Measurements from ENCODE around the gene HS3ST4. TPM values are rescaled to one million over a fixed set of nuclear protein-coding genes. Genes with fewer than 3 reads are reported as not detected.

HS3ST4 gene
- total RNA-seq, 4 donors from 2014 or later, result 0.15 to 4.6 (median 0.37) TPM

DNA sequence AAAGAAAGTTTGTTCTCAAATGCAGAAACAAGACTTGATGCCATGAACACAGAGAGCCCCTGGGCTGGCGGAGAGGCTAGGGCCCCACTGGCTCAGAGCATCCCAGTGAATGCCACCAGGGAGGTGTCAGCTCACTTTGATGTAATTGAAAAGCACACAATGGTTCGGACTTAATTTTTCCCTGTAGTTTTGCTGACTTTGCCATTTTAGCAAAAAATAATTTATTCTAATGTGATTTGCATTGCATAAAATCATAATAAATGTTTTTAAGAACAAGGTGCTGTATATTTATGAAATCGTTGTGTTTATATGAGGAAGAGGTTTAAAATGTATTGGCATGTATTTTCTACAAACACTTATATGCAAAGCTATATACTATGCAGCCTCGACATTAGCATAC is 140.5 kb downstream of the HS3ST4 start:
- no peak for TF ChIP-seq CTCF (IDR thresholded peaks at IDR 0.05)
- TF ChIP-seq POLR2A (IDR thresholded peaks at IDR 0.05), result no peak
- DNase-seq, result no peak
- no peak overlapping the region for H3K4me3 ChIP-seq
- no peaks in the 10 kb centered on the region for H3K9me3 ChIP-seq
- no peaks in the 10 kb centered on the region for H3K36me3 ChIP-seq
- H3K27ac ChIP-seq, result no peak overlapping the region
- intact Hi-C loops (cut with DNase I), result no loop called here
- H3K4me1 ChIP-seq, result no peaks in the 10 kb centered on the region
- H3K27me3 ChIP-seq, result peaks cover 0 to 9% (median 0%) of the 10 kb centered on the region in 4 donors
- WGBS, 2 donors, result 77 to 80% methylated on average over 4 of the region's 4 CpGs

GRCh38 chr16:25834101-25834500 is 142.3 kb downstream of the HS3ST4 start:
- Histone ChIP-seq H3K36me3 (no peaks in the 10 kb centered on the region), H3K9me3 (no peaks in the 10 kb centered on the region), H3K4me1 (peaks cover 0 to 6% (median 0%) of the 10 kb centered on the region in 3 donors), H3K27me3 (peaks cover 0 to 9% (median 0%) of the 10 kb centered on the region in 4 donors), H3K27ac (no peak overlapping the region), H3K4me3 (no peak overlapping the region)
- no peak for DNase-seq
- intact Hi-C loops (cut with DNase I), result no loop called here
- TF ChIP-seq POLR2A (IDR thresholded peaks at IDR 0.05), result no peak
- TF ChIP-seq CTCF (IDR thresholded peaks at IDR 0.05), result no peak
- 75 to 88% methylated on average over 1 of the region's 1 CpG for WGBS, 2 donors

- Histone ChIP-seq H3K4me1 (peaks cover 0 to 6% (median 0%) of the 10 kb centered on the region in 3 donors), H3K4me3 (no peak overlapping the region), H3K36me3 (no peaks in the 10 kb centered on the region), H3K9me3 (no peaks in the 10 kb centered on the region), H3K27me3 (peaks cover 0 to 4% (median 0%) of the 10 kb centered on the region in 4 donors), H3K27ac (no peak overlapping the region)
- DNase-seq, result no peak
- WGBS, 2 donors, result 16 to 28% methylated on average over 2 of the region's 2 CpGs
- TF ChIP-seq CTCF (IDR thresholded peaks at IDR 0.05) (no peak), POLR2A (IDR thresholded peaks at IDR 0.05) (no peak)
- intact Hi-C loops (cut with DNase I), result no loop called here
These were observed 143.4 kb downstream of the HS3ST4 start for GRCh38 chr16:25835126-25835525.

- DNase-seq, result no peak
- 2 to 3% methylated on average over 6 of the region's 6 CpGs for WGBS, 2 donors
- H3K27ac ChIP-seq, result no peak overlapping the region
- intact Hi-C loops (cut with DNase I), result no loop called here
- H3K4me3 ChIP-seq, result no peak overlapping the region
- no peaks in the 10 kb centered on the region for H3K36me3 ChIP-seq
- TF ChIP-seq CTCF (IDR thresholded peaks at IDR 0.05) (peak; percentile 47 to 72 (median 58)), POLR2A (IDR thresholded peaks at IDR 0.05) (no peak)
- H3K9me3 ChIP-seq, result no peaks in the 10 kb centered on the region
- no peaks in the 10 kb centered on the region for H3K27me3 ChIP-seq
- peaks cover 0 to 6% (median 0%) of the 10 kb centered on the region in 3 donors for H3K4me1 ChIP-seq
These were observed 147.0 kb downstream of the HS3ST4 start for GRCh38 chr16:25838724-25839186.

DNA sequence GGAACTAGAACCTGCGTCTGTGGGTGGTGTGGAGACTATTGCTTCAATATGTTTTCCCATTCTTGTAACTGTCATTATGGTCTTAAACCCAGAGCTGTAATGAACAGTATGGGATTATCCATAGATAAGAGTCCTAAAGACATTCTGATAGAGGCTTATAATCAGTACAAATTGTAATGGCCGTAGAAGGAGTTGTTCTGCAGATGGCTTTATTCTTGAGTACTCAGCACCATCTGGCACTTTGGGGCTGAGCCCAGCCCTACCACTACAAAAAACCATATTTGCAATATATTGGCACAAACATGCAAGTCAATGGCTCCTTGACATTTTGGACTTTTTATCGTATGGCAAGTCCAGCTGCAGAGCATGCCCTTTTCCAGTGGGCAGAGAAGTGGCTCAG is 150.0 kb downstream of the HS3ST4 start:
- intact Hi-C loops (cut with DNase I), result loop anchor here (10.0 kb wide), 1 partner anchor 1263 kb away; no protein-coding TSS in a partner anchor
- WGBS, 2 donors, result 72 to 86% methylated on average over 3 of the region's 3 CpGs
- no peak overlapping the region for H3K4me3 ChIP-seq
- H3K27ac ChIP-seq, result no peak overlapping the region
- no peak for TF ChIP-seq POLR2A (IDR thresholded peaks at IDR 0.05)
- TF ChIP-seq CTCF (IDR thresholded peaks at IDR 0.05), result no peak
- H3K27me3 ChIP-seq, result peaks cover 0 to 6% (median 0%) of the 10 kb centered on the region in 4 donors
- no peaks in the 10 kb centered on the region for H3K9me3 ChIP-seq
- DNase-seq, result no peak
- peaks cover 0 to 6% (median 0%) of the 10 kb centered on the region in 3 donors for H3K4me1 ChIP-seq
- no peaks in the 10 kb centered on the region for H3K36me3 ChIP-seq

All from esophagus squamous epithelium (tissue), 5 donors.